HG03520 (cell line): Measurements from ENCODE around the gene HS6ST3.

Source experiments
- ATAC-seq: cut with Tn5 transposase; IDR thresholded peaks from one replicate; pipeline ENCODE4 v1.9.1; 2021; ENCODE audit warnings: mild to moderate bottlenecking, moderate library complexity; ENCODE audit not compliant: unreplicated experiment

Gene HS6ST3

DNA sequence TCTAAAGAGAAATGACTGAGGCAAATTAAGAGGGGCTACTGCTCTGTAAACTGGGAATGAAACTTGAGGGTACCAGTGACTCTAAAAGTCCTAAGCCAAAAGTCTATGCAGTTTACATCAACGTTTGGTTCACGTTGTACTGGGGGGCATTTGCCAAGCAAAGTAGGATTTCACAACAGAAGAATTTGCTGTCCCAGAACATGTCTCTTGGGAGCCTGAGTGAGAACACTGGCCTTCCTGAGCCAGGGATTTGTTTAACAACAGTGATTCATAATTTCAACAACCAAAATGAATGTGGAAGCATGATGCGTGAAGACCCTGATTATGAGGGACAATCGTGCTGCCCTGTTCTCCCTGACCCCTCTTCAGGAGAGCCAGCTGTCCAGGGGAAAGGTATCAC, 726.4 kb downstream of the HS6ST3 start:
- ATAC-seq: no peak

- no peak for ATAC-seq
These were observed 727.0 kb downstream of the HS6ST3 start for GRCh38 chr13:96816874-96817273.

DNA sequence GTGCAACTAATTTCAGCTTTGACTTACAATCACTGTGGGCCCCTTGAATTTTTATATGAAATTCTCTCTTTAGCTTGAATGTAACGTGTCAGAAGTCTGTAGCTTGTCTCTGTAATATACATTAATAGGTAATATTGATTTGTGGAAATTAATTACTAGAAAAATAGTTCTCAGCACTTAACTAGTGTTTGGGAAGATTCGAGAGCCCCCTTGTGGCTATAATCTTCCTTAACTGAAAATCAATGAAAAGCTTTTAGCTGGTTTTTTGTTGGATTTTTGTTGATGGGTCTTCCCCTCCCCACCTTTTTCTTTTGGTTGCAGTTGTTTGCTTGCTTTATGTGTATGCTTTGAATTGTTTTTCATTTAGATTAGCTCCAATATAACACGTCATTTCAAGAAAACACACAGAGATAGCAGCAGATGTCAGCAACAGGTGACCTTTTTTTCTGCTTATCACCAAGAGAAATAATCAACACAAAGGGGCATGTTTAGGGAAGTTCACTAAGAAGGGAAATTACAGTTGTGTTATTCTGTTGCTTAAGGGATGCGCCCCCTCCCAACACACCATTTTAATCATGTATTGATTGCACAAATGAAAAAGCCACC, 727.5 kb downstream of the HS6ST3 start:
- ATAC-seq: no peak

DNA sequence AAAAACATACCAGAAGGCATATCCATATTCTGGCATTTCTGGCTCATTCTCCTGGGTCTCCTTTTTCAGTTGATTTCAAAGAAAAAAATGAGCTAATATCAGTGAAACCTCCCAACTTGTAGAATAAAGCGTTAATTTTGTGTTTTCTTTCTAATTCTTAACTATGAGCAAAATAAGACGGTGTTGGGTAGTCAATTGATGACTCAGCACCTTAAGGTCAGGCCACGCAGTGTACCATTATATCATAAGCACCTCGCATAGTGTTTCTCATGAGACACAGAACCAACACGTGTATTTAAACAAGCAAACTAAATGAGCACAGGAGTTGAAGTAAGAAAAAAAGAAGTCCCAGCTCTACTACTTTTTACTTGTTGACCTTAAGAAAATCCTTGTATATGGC, 729.5 kb downstream of the HS6ST3 start:
- ATAC-seq: no peak

GRCh38 chr13:96821381-96821780, 731.5 kb downstream of the HS6ST3 start:
- ATAC-seq: no peak

GRCh38 chr13:96821971-96822370, 732.1 kb downstream of the HS6ST3 start:
- ATAC-seq: no peak

DNA sequence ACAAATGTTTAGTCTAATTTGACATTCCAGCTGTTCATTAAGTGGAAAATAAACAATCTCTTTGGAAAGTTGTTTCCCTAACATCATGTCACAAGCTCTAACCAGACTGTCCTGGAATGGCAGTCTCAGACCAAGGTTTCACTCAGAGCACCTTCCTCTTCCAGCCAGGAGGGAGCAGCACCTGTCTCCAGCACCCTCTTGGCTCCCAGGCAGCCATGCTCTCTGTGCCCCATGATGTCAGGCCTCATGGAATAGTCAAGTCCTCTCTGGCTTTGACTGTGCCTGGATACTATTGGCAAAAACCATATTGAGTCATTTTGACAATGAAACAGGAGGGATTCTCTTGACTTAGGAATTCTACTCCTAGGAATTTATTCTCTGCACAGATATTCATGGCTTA, 733.0 kb downstream of the HS6ST3 start:
- no peak for ATAC-seq

GRCh38 chr13:96824140-96824539, 734.2 kb downstream of the HS6ST3 start:
- no peak for ATAC-seq

DNA sequence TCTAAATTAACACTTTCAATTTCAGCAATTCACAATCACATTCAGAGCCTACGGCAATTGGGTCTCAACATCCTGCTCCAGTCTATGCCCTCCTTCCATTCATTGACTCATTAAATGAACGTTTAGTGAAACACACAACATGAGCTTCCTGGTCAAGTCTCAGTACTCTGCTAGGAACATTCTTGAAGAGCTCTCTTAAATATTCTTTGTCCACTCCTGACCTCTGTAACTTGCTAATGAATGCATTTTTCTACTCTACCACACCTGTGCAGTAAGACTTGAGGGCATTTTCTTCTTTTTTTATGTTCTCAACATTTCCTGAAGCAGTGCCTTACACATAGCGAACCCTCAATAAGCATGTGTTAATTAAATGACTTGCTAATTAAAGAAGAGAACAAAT, 735.7 kb downstream of the HS6ST3 start:
- ATAC-seq: no peak

- ATAC-seq: no peak
These were observed 744.7 kb downstream of the HS6ST3 start for GRCh38 chr13:96834626-96835025.

GRCh38 chr13:96835546-96835945, 745.6 kb downstream of the HS6ST3 start:
- ATAC-seq: no peak

GRCh38 chr13:96836733-96837132, 746.8 kb downstream of the HS6ST3 start:
- ATAC-seq: no peak

GRCh38 chr13:96837809-96838208, 747.9 kb downstream of the HS6ST3 start:
- ATAC-seq: no peak

DNA sequence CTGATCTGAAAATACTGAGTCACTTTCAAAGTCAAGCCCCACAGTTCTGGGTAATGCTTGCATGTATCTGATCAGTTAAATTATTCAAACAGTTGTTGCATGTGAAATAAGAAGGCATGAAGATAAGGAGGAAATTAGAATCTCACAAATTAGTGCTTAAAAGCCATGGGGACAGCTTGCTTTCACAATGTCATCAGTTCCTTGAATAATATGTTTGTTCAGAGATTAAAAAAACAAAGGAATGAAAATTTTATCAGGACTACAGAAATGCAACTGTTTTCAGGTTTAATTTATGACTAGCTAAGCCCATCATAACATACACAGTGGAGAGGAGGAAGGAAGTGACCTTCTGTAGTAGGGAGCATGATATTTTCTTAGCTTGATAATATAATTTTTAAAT, 754.3 kb downstream of the HS6ST3 start:
- no peak for ATAC-seq

DNA sequence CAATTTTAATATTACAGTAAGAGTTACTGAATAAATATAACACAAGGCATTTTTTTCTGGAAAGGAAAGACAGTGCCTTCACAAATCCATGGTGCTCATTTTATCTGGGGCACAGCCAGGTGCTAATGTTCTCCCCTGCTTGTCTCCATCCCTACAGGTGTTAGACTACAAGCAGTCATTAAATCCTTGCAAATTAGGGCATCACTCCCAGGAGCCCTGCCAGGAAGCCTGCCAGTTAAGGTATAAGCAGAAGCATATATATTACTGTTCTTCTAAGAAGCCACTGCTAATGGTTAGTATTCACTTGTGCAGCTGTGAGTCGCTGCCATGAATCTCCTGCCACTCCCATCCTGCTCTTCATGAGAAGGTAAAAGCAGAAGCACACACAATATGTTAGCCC, 754.7 kb downstream of the HS6ST3 start:
- ATAC-seq: no peak

GRCh38 chr13:96848286-96848685, 758.4 kb downstream of the HS6ST3 start:
- ATAC-seq: no peak

- ATAC-seq: no peak
These were observed 759.2 kb downstream of the HS6ST3 start for GRCh38 chr13:96849091-96849490.

GRCh38 chr13:96850538-96851145, 760.7 kb downstream of the HS6ST3 start:
- ATAC-seq: no peak

GRCh38 chr13:96851856-96852445, 762.0 kb downstream of the HS6ST3 start:
- no peak for ATAC-seq

GRCh38 chr13:96858133-96858826, 768.4 kb downstream of the HS6ST3 start:
- ATAC-seq: no peak

DNA sequence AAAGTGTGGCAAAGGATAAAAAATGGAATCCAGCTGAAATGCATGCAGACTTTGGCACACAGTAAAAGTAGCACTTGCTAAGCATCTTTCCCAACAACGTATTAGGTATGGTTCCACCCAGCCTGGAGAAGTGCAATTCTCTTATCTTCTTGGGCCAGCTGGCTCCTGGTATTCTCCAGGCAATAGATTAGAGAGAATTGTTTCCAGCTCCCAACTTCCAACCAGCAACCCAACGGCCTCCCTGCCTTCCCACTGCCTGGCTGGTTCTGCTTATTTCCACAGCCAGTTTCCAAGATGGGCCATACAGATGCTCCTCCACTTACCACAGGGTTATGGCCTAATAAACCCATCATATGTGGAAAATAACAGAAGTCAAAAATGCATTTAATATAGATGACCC, 771.0 kb downstream of the HS6ST3 start:
- ATAC-seq: no peak

- no peak for ATAC-seq
These were observed 772.2 kb downstream of the HS6ST3 start for GRCh38 chr13:96862093-96862492.
